Adrenal gland (tissue), 5 donors: ENCODE results near the gene TMLHE.
"Not testable (repeated sequence)": the region's sequence is repeated elsewhere in the genome, so short reads cannot be mapped to it uniquely, and the experiment has no call there.

Source experiments
- POLR2A ChIP-seq, 2 donors: fragments of 450-650 bp; IDR thresholded peaks; one replicate each; pipeline ENCODE4 v1.6.1; 2017; ENCODE audit warnings: antibody characterized with exemption in 2 of 2, mild to moderate bottlenecking in 2 of 2, moderate library complexity in 1 of 2
- TF ChIP-seq, protein P1 (sequence below), 6 experiments: fragments of 450-650 bp in 4 of 6; fragments of 200-600 bp in 2 of 6; sonication (generic) in 1 of 6; IDR thresholded peaks; 1 replicate in 5 of 6; 2 replicates in 1 of 6; pipeline versions ENCODE4 v1.5.1 to v1.8.0; 2016 to 2021; ENCODE audit warnings: antibody characterized with exemption in 6 of 6, mild to moderate bottlenecking in 2 of 6, moderate library complexity in 1 of 6
- donor health status: DM: no; HTN: no; CAD: no.

DNA sequence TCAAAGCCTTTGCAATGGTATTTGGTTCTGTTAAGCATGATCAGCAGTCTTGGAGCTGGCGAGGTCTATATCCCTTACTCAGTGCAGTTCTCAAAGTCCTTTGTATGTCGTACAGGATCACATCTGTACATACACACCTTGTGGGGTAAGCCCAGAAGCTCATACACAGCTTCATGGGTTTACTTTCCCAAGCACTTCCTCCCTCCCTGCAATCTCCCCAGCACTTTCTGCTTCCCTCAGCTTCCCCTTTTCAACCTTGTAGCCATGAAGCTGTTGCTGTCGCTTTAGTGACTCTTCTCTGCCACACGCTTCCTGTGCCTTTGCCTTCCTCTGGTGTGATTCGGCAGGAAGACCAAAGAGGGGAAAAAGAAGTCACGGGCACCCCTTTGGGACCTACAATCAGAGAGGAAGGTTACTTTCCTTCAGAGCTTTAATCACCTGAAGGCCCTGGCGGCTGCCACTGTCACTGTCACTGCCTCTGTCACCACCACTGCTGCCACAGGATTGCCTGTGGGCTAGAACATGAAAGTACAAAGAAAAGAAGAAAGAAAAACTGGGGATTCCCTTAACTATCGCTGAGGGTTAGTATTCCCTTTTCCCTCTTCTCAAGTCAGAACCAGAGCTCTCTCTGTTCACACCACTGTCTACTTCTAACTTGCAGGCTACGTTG is 146.3 kb downstream of the TMLHE start:
- TF ChIP-seq, protein P1, sequence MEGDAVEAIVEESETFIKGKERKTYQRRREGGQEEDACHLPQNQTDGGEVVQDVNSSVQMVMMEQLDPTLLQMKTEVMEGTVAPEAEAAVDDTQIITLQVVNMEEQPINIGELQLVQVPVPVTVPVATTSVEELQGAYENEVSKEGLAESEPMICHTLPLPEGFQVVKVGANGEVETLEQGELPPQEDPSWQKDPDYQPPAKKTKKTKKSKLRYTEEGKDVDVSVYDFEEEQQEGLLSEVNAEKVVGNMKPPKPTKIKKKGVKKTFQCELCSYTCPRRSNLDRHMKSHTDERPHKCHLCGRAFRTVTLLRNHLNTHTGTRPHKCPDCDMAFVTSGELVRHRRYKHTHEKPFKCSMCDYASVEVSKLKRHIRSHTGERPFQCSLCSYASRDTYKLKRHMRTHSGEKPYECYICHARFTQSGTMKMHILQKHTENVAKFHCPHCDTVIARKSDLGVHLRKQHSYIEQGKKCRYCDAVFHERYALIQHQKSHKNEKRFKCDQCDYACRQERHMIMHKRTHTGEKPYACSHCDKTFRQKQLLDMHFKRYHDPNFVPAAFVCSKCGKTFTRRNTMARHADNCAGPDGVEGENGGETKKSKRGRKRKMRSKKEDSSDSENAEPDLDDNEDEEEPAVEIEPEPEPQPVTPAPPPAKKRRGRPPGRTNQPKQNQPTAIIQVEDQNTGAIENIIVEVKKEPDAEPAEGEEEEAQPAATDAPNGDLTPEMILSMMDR (IDR thresholded peaks at IDR 0.05) = not testable (repeated sequence)
- TF ChIP-seq POLR2A (IDR thresholded peaks at IDR 0.05) = not testable (repeated sequence)
